GM23338 (cell line): ENCODE results near the gene PLEKHN1.

Experiments
- CTCF ChIP-seq, 2 experiments: fragments of 200-600 bp in 1 of 2; sonication (generic) in 1 of 2; conservative IDR thresholded peaks; 2 replicates each; pipeline versions ENCODE4 v1.5.1 to v1.6.1; 2016 to 2017; ENCODE audit warnings: antibody characterized with exemption in 2 of 2, low read depth in 2 of 2, mild to moderate bottlenecking in 2 of 2, moderate library complexity in 1 of 2
- EZH2 ChIP-seq: fragments of 200-600 bp; sonication (generic); IDR thresholded peaks from one replicate; pipeline ENCODE4 v1.8.0; 2017; ENCODE audit warnings: antibody characterized with exemption, mild to moderate bottlenecking, low read depth; ENCODE audit not compliant: unreplicated experiment
- REST ChIP-seq: IDR thresholded peaks from one replicate; pipeline ENCODE4 v1.6.1; 2018; ENCODE audit warnings: antibody characterized with exemption; ENCODE audit not compliant: unreplicated experiment

GRCh38 chr1:923991-924655 is 42.2 kb upstream of the PLEKHN1 start:
- TF ChIP-seq CTCF (conservative IDR thresholded peaks at IDR 0.05; ENCODE audit: low read depth in 2 of 2) (no peak), REST (no peak), EZH2 (no peak)
